ENCODE measurements around the gene NKAIN2. TPM values are rescaled to one million over a fixed set of nuclear protein-coding genes. Genes with fewer than 3 reads are reported as not detected.

Gene NKAIN2
- total RNA-seq, 1 donor from 2014 or later = 4.0 TPM

DNA sequence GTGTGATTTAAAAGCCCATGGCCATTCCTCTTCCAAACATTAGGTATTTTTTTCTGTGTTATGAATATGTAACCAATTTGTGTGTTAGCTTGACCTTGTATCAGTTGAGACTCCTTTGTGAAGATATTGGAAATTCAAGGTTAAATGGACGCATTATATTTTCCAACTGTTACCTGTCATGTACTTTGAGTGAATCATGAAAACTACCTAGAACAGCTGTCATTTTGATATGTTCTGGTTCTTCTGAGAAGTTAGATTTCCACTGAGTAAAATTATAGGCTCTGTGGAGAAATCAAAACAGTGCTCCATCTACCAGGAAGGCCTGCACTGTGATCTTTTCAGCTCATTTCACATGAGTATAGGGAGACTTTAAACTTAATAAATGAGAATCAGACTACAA lies 470.0 kb downstream of the NKAIN2 start:
- Mint-ChIP-seq H3K9me3 (ENCODE audit: low read depth) (peaks cover 4% of the 10 kb centered on the region), H3K27ac (ENCODE audit: unreplicated experiment) (no peak overlapping the region), H3K36me3 (ENCODE audit: low read depth) (no peaks in the 10 kb centered on the region), H3K27me3 (ENCODE audit: low read depth) (no peaks in the 10 kb centered on the region), H3K4me1 (ENCODE audit: low read depth) (no peaks in the 10 kb centered on the region), H3K4me3 (ENCODE audit: unreplicated experiment) (no peak overlapping the region)
- TF ChIP-seq, protein P1, sequence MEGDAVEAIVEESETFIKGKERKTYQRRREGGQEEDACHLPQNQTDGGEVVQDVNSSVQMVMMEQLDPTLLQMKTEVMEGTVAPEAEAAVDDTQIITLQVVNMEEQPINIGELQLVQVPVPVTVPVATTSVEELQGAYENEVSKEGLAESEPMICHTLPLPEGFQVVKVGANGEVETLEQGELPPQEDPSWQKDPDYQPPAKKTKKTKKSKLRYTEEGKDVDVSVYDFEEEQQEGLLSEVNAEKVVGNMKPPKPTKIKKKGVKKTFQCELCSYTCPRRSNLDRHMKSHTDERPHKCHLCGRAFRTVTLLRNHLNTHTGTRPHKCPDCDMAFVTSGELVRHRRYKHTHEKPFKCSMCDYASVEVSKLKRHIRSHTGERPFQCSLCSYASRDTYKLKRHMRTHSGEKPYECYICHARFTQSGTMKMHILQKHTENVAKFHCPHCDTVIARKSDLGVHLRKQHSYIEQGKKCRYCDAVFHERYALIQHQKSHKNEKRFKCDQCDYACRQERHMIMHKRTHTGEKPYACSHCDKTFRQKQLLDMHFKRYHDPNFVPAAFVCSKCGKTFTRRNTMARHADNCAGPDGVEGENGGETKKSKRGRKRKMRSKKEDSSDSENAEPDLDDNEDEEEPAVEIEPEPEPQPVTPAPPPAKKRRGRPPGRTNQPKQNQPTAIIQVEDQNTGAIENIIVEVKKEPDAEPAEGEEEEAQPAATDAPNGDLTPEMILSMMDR (IDR thresholded peaks at IDR 0.05) = no peak
- DNase-seq (ENCODE audit: low spot score) = no peak

DNA sequence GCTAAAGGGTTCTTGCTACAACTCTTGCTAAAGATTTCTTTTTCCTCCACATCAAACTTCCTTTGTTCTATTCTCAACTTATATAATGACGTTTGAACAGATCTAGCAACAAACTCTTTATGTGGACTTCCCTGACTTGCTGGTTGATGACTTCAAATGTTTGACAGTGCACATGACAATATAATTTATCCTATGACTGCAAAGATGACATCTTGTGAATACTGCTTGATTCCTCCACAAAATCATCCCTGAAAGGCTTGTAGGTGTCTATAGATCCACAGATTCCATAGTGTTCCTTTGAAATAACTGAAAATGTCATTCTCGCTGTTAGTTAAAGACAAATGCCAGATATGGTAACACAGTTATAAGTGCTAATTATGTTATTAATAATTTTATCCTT lies 478.9 kb downstream of the NKAIN2 start:
- TF ChIP-seq, protein P1 (IDR thresholded peaks at IDR 0.05) = no peak
- H3K4me3 Mint-ChIP-seq (ENCODE audit: unreplicated experiment) = no peak overlapping the region
- no peaks in the 10 kb centered on the region for H3K4me1 Mint-ChIP-seq (ENCODE audit: low read depth)
- no peaks in the 10 kb centered on the region for H3K36me3 Mint-ChIP-seq (ENCODE audit: low read depth)
- no peaks in the 10 kb centered on the region for H3K27me3 Mint-ChIP-seq (ENCODE audit: low read depth)
- no peak for DNase-seq (ENCODE audit: low spot score)
- peaks cover 10% of the 10 kb centered on the region for H3K9me3 Mint-ChIP-seq (ENCODE audit: low read depth)
- no peak overlapping the region for H3K27ac Mint-ChIP-seq (ENCODE audit: unreplicated experiment)

DNA sequence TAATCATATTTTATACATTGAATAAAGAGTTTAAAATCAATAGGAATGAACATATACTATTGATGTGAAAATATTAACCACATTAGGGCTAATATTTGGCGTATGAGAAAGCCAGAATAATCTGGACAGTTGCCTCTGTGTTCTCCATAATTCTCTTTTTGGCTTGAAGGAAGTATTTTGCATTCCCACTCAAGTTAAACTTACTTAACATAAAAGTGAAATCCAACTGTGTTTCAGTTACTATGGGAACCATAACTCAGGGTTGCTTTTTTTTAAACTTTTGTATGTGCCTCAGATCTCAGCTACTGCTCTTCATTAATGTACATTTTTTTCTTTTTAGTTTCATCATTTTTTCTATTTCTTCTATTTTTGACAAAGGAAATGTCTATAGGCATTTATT lies 479.8 kb downstream of the NKAIN2 start:
- H3K4me3 Mint-ChIP-seq (ENCODE audit: unreplicated experiment) = no peak overlapping the region
- no peak overlapping the region for H3K27ac Mint-ChIP-seq (ENCODE audit: unreplicated experiment)
- no peaks in the 10 kb centered on the region for H3K27me3 Mint-ChIP-seq (ENCODE audit: low read depth)
- H3K36me3 Mint-ChIP-seq (ENCODE audit: low read depth) = no peaks in the 10 kb centered on the region
- peaks cover 10% of the 10 kb centered on the region for H3K9me3 Mint-ChIP-seq (ENCODE audit: low read depth)
- TF ChIP-seq, protein P1 (IDR thresholded peaks at IDR 0.05) = no peak
- DNase-seq (ENCODE audit: low spot score) = no peak
- no peaks in the 10 kb centered on the region for H3K4me1 Mint-ChIP-seq (ENCODE audit: low read depth)

DNA sequence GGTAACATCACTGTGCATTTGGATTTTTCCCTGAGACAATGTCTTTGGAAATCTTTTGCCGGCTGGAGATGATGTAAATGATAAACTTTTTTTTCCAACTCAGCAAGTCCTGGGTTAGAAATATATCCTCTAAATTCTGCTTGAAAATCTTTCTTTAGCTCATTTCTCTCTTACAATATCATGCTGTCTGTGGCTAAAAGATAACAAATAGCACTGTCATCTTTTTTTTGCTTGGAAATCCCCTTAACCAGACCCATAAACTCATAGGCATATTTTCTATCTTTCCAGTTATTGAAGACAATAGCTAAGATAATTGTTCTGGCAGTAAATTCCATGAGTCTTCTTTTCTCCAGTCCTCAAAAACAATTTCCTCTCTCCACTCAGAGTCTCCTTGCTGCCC lies 481.5 kb downstream of the NKAIN2 start:
- no peak for DNase-seq (ENCODE audit: low spot score)
- Mint-ChIP-seq H3K9me3 (ENCODE audit: low read depth) (peaks cover 10% of the 10 kb centered on the region), H3K4me1 (ENCODE audit: low read depth) (no peaks in the 10 kb centered on the region), H3K36me3 (ENCODE audit: low read depth) (no peaks in the 10 kb centered on the region), H3K27me3 (ENCODE audit: low read depth) (no peaks in the 10 kb centered on the region), H3K27ac (ENCODE audit: unreplicated experiment) (no peak overlapping the region), H3K4me3 (ENCODE audit: unreplicated experiment) (no peak overlapping the region)
- TF ChIP-seq, protein P1 (IDR thresholded peaks at IDR 0.05) = no peak

DNA sequence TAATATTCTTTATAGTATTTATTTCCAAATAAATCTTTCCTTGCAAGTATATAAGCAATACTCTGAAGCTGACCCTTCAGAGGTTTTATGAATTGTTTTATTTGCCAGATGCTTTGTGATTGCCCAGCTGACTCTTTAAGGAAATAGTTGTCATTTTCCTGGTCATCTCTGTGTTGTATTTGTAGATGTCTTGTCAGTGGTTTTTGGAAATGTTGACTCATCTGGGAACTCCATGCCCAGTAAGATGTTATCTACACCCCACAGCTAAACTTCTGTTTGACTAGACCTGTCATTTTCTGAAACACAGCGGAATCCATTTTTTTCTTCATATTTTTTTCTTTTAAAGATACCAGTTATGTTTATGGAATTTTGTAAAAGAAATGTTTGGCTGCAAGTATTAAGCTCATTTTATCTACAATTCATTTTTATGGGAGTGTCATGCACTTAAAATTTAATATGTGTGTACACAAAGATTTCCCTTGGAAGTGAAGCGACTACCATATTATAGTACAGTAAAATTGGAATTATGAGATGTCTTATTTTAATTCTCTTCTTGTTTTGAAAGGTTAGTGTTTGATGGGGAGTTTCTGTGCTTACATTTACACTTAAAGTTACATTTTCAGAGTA lies 491.0 kb downstream of the NKAIN2 start:
- DNase-seq (ENCODE audit: low spot score) = no peak
- Mint-ChIP-seq H3K9me3 (ENCODE audit: low read depth) (no peaks in the 10 kb centered on the region), H3K4me1 (ENCODE audit: low read depth) (peaks cover 16% of the 10 kb centered on the region), H3K36me3 (ENCODE audit: low read depth) (no peaks in the 10 kb centered on the region), H3K4me3 (ENCODE audit: unreplicated experiment) (no peak overlapping the region), H3K27ac (ENCODE audit: unreplicated experiment) (no peak overlapping the region), H3K27me3 (ENCODE audit: low read depth) (peaks cover 2% of the 10 kb centered on the region)
- TF ChIP-seq, protein P1 (IDR thresholded peaks at IDR 0.05) = no peak
